KMS-11 (cell line): ENCODE data around the gene MEIS1.

Experiments used
- H2AFZ ChIP-seq: fragments of 200-600 bp; sonication (generic); 2 replicates; pipeline ENCODE4 v1.6.1; 2016; ENCODE audit warnings: antibody characterized with exemption, mixed run types, low read depth
- H3K27ac ChIP-seq: fragments of 200-600 bp; sonication (generic); 2 replicates; pipeline ENCODE4 v1.6.1; 2016; ENCODE audit warnings: mild to moderate bottlenecking, mixed run types
- H3K27me3 ChIP-seq: fragments of 200-600 bp; sonication (generic); 2 replicates; pipeline ENCODE4 v1.6.1; 2017; ENCODE audit warnings: mild to moderate bottlenecking, low read depth, mixed run types, moderate library complexity; ENCODE audit not compliant: insufficient read depth
- H3K36me3 ChIP-seq: fragments of 200-600 bp; sonication (generic); 2 replicates; pipeline ENCODE4 v1.6.1; 2017; ENCODE audit warnings: mild to moderate bottlenecking, mixed run types; ENCODE audit not compliant: insufficient read depth
- H3K4me1 ChIP-seq: fragments of 200-600 bp; sonication (generic); 2 replicates; pipeline ENCODE4 v1.6.1; 2016; ENCODE audit warnings: mild to moderate bottlenecking, low read depth, mixed run types; ENCODE audit not compliant: poor library complexity, severe bottlenecking
- H3K4me2 ChIP-seq: fragments of 200-600 bp; sonication (generic); 2 replicates; pipeline ENCODE4 v1.7.0; 2016; ENCODE audit warnings: mild to moderate bottlenecking, mixed run types
- H3K4me3 ChIP-seq: fragments of 200-600 bp; sonication (generic); IDR thresholded peaks from 2 replicates; pipeline ENCODE4 v1.6.1; 2017; ENCODE audit warnings: low read depth, low read length, mixed read lengths; ENCODE audit not compliant: insufficient read depth
- H3K79me2 ChIP-seq: fragments of 200-600 bp; sonication (generic); 2 replicates; pipeline ENCODE4 v1.6.1; 2016; ENCODE audit warnings: low read depth, mixed run types; ENCODE audit not compliant: insufficient read depth
- H3K9ac ChIP-seq: fragments of 200-600 bp; sonication (generic); 2 replicates; pipeline ENCODE4 v1.6.1; 2016; ENCODE audit warnings: mild to moderate bottlenecking, mixed run types
- H4K20me1 ChIP-seq: fragments of 200-600 bp; sonication (generic); 2 replicates; pipeline ENCODE4 v1.6.1; 2016; ENCODE audit warnings: mild to moderate bottlenecking, mixed run types; ENCODE audit not compliant: insufficient read depth
- TF ChIP-seq, protein P1 (sequence below): fragments of 200-600 bp; sonication (generic); conservative IDR thresholded peaks from 2 replicates; pipeline ENCODE4 v1.6.1; 2017; ENCODE audit warnings: low read depth, mild to moderate bottlenecking, antibody characterized with exemption, low read length, moderate library complexity, mixed read lengths

The MEIS1 gene

DNA sequence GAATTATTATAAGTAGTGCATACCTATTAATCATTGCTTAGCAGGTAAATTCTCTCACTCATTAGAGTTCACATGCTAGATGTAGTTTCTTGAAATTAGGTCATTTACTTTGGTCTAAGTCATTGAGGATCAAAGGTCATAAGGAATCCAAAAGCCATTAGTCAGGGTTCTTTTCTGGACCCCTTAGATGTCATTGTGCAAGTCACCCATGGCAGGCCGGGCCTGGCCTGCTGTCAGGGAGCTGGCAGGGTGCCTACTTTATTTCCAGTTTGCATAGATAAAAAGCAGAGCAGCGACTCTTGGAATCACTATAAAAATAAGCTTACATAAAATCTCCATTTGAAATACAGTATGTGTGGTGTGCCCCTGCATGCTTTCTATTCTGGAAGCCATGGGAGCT lies 91.3 kb downstream of the MEIS1 start:
- H3K36me3 ChIP-seq: no peaks in the 10 kb centered on the region
- TF ChIP-seq, protein P1, sequence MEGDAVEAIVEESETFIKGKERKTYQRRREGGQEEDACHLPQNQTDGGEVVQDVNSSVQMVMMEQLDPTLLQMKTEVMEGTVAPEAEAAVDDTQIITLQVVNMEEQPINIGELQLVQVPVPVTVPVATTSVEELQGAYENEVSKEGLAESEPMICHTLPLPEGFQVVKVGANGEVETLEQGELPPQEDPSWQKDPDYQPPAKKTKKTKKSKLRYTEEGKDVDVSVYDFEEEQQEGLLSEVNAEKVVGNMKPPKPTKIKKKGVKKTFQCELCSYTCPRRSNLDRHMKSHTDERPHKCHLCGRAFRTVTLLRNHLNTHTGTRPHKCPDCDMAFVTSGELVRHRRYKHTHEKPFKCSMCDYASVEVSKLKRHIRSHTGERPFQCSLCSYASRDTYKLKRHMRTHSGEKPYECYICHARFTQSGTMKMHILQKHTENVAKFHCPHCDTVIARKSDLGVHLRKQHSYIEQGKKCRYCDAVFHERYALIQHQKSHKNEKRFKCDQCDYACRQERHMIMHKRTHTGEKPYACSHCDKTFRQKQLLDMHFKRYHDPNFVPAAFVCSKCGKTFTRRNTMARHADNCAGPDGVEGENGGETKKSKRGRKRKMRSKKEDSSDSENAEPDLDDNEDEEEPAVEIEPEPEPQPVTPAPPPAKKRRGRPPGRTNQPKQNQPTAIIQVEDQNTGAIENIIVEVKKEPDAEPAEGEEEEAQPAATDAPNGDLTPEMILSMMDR: no peak

GRCh38 chr2:66528974-66529724 lies 94.2 kb downstream of the MEIS1 start:
- no peak overlapping the region for H3K27ac ChIP-seq
- H3K4me1 ChIP-seq: no peaks in the 10 kb centered on the region
- no peaks in the 10 kb centered on the region for H3K79me2 ChIP-seq
- H4K20me1 ChIP-seq: no peaks in the 10 kb centered on the region
- H3K27me3 ChIP-seq: no peaks in the 10 kb centered on the region
- no peak overlapping the region for H3K9ac ChIP-seq
- no peak overlapping the region for H2AFZ ChIP-seq
- H3K4me2 ChIP-seq: no peak overlapping the region
- no peak overlapping the region for H3K4me3 ChIP-seq
- TF ChIP-seq, protein P1: no peak
- H3K36me3 ChIP-seq: no peaks in the 10 kb centered on the region

More for the DNA sequence above, 91.3 kb downstream of the MEIS1 start:
- Histone ChIP-seq H2AFZ (no peak overlapping the region), H4K20me1 (no peaks in the 10 kb centered on the region), H3K4me2 (no peak overlapping the region), H3K79me2 (no peaks in the 10 kb centered on the region), H3K4me3 (no peak overlapping the region), H3K27me3 (no peaks in the 10 kb centered on the region), H3K27ac (no peak overlapping the region), H3K9ac (no peak overlapping the region), H3K4me1 (no peaks in the 10 kb centered on the region)

DNA sequence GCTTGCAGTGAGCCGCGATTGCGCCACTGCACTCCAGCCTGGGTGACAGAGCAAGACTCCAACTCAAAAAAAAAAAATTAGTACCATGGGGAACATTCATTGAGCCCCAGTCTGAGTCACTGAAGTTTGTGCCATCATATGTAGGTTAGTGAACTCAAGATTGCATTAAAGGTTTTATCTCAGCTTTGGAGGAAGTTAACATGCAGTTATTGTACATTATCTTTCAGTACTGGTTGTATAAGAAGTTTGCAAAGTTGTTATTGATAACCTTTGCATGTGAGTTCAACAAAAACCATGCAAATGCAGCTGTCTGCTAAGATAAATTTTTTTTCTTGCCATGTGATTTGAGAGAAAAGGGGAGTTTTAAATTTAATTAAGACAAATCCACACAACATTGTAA lies 95.7 kb downstream of the MEIS1 start:
- no peak overlapping the region for H3K4me2 ChIP-seq
- H3K36me3 ChIP-seq: no peaks in the 10 kb centered on the region
- no peak overlapping the region for H3K4me3 ChIP-seq
- H2AFZ ChIP-seq: no peak overlapping the region
- no peaks in the 10 kb centered on the region for H3K4me1 ChIP-seq
- no peaks in the 10 kb centered on the region for H3K27me3 ChIP-seq
- no peaks in the 10 kb centered on the region for H3K79me2 ChIP-seq
- H3K27ac ChIP-seq: no peak overlapping the region
- no peaks in the 10 kb centered on the region for H4K20me1 ChIP-seq
- H3K9ac ChIP-seq: no peak overlapping the region
- TF ChIP-seq, protein P1: no peak

DNA sequence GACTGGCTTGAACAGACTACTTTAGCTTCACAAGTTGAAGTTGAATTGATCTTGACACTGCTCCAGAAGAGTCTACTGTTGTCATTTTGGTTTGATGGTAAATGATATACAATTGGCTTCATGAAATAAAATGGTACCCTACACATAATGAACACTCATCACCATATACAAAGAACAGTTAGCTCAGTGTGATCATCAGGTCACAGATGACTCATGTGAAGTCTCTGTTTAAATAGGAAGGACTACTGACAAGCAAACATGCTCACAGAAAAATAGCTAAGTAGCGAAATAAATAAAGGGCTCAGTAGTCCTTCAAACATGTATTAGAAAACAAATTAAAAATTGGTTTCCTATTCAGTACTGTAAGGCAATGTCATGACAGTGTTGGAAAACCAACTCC lies 96.2 kb downstream of the MEIS1 start:
- TF ChIP-seq, protein P1: no peak
- Histone ChIP-seq H3K4me1 (no peaks in the 10 kb centered on the region), H4K20me1 (no peaks in the 10 kb centered on the region), H3K4me3 (no peak overlapping the region), H2AFZ (no peak overlapping the region), H3K27ac (no peak overlapping the region), H3K27me3 (no peaks in the 10 kb centered on the region), H3K36me3 (no peaks in the 10 kb centered on the region), H3K4me2 (no peak overlapping the region), H3K9ac (no peak overlapping the region), H3K79me2 (no peaks in the 10 kb centered on the region)
